Activated CD8-positive, alpha-beta T cell treated with anti-CD3 and anti-CD28 coated beads for 36 hours (primary cell): ENCODE data around the gene SPAG16. TPM values are rescaled to one million over a fixed set of nuclear protein-coding genes. Genes with fewer than 3 reads are reported as not detected.
A peak's percentile ranks its signal among the peaks of the same experiment; 100 is the strongest.
"Not testable (repeated sequence)": the region's sequence is repeated elsewhere in the genome, so short reads cannot be mapped to it uniquely, and the experiment has no call there.

Source experiments
- ATAC-seq: fragments of 200-7000 bp; cut with Tn5 transposase; one replicate; pipeline ENCODE4 v1.10.0; 2021; ENCODE audit warnings: mild to moderate bottlenecking, moderate library complexity
- CTCF ChIA-PET: fragments of 350-600 bp; sonication (Branson Sonifier 250); formaldehyde crosslinking; loops from one replicate; lab custom pipeline; 2021; ENCODE audit warnings: antibody characterized with exemption; lab: Charles Lee
- POLR2A ChIA-PET: fragments of 350-600 bp; sonication (Branson Sonifier 250); formaldehyde crosslinking; loops from one replicate; lab custom pipeline; 2021; ENCODE audit warnings: antibody characterized with exemption; lab: Charles Lee
- DNase-seq: peaks from one replicate; pipeline ENCODE4 v3.0.0-alpha.2; 2020
- H3K27ac Mint-ChIP-seq: one replicate; pipeline ENCODE4 v1.8.0; 2021; ENCODE audit warnings: mild to moderate bottlenecking, mixed read lengths
- H3K27me3 Mint-ChIP-seq: one replicate; pipeline ENCODE4 v1.8.0; 2021; ENCODE audit warnings: mixed read lengths
- H3K36me3 Mint-ChIP-seq: one replicate; pipeline ENCODE4 v1.8.0; 2021; ENCODE audit warnings: low read depth, mixed read lengths
- H3K4me1 Mint-ChIP-seq: one replicate; pipeline ENCODE4 v1.8.0; 2021; ENCODE audit warnings: low read depth, mixed read lengths
- H3K4me3 Mint-ChIP-seq: one replicate; pipeline ENCODE4 v1.8.0; 2021; ENCODE audit warnings: mild to moderate bottlenecking, moderate library complexity, mixed read lengths
- H3K9me3 Mint-ChIP-seq: one replicate; pipeline ENCODE4 v1.8.0; 2021; ENCODE audit warnings: mixed read lengths
- intact Hi-C: fragments of 100-400 bp; cut with micrococcal nuclease; formaldehyde crosslinking; loops from one replicate; pipeline ENCODE4 v1.10.0; 2022
- total RNA-seq, 2 experiments: library from RNA; stranded (reverse); gene quantifications; one replicate each; pipeline ENCODE4 v1.2.3, GENCODE V29; 2021
- TF ChIP-seq, protein P1 (sequence below): fragments of 200-600 bp; IDR thresholded peaks from one replicate; pipeline ENCODE4 v1.8.0; 2022; ENCODE audit warnings: antibody characterized with exemption, mild to moderate bottlenecking

Gene SPAG16
- total RNA-seq, 2 experiments from 2014 or later = 9.4 to 11.7 TPM

DNA sequence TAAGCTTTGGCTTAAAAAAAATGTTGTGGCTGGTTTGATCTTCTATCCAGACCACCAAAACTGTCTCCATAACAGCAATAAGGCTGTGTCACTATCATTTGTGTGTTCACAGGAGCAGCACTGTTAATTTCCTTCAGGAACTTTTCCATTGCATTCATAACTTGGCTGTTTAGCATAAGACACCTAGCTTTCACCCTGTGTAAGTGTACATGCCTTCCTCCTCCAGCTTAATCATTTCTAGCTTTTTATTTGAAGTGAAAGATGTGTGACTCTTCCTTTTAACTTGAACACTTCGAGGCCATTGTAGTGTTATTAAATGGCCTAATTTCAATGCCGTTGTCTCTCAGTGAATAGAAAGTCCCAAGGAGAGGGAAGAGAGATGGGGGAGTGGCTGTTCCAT is 773.7 kb downstream of the SPAG16 start:
- ChIA-PET POLR2A (no interaction called here), CTCF (no interaction called here)
- no peak overlapping the region for H3K4me3 Mint-ChIP-seq
- H3K27ac Mint-ChIP-seq = no peak overlapping the region
- TF ChIP-seq, protein P1, sequence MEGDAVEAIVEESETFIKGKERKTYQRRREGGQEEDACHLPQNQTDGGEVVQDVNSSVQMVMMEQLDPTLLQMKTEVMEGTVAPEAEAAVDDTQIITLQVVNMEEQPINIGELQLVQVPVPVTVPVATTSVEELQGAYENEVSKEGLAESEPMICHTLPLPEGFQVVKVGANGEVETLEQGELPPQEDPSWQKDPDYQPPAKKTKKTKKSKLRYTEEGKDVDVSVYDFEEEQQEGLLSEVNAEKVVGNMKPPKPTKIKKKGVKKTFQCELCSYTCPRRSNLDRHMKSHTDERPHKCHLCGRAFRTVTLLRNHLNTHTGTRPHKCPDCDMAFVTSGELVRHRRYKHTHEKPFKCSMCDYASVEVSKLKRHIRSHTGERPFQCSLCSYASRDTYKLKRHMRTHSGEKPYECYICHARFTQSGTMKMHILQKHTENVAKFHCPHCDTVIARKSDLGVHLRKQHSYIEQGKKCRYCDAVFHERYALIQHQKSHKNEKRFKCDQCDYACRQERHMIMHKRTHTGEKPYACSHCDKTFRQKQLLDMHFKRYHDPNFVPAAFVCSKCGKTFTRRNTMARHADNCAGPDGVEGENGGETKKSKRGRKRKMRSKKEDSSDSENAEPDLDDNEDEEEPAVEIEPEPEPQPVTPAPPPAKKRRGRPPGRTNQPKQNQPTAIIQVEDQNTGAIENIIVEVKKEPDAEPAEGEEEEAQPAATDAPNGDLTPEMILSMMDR = no peak
- intact Hi-C loops = no loop called here
- H3K9me3 Mint-ChIP-seq = no peaks in the 10 kb centered on the region
- no peaks in the 10 kb centered on the region for H3K27me3 Mint-ChIP-seq
- no peaks in the 10 kb centered on the region for H3K36me3 Mint-ChIP-seq
- H3K4me1 Mint-ChIP-seq = no peaks in the 10 kb centered on the region
- no peak for ATAC-seq
- DNase-seq = no peak

DNA sequence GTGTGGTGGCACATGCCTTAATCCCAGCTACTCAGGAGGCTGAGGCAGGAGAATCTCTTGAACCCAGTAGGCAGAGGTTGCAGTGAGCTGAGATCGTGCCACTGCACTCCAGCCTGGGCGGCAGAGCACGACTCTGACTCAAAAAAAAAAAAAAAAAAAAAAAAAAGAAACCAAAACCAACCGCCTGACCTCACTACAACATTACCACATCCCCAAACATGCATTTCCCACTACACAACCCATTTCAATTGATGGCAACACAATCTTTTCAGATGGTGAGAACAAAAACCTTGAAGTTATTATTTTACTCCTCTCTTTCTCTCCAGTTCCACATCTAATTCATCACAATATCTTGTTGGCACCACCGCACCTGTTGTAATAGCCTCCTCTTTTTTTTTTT is 778.0 kb downstream of the SPAG16 start:
- H3K4me1 Mint-ChIP-seq, ATAC-seq, H3K9me3 Mint-ChIP-seq, CTCF ChIA-PET, H3K36me3 Mint-ChIP-seq, POLR2A ChIA-PET, H3K4me3 Mint-ChIP-seq, H3K27me3 Mint-ChIP-seq, DNase-seq, H3K27ac Mint-ChIP-seq, intact Hi-C loops: not testable (repeated sequence)

DNA sequence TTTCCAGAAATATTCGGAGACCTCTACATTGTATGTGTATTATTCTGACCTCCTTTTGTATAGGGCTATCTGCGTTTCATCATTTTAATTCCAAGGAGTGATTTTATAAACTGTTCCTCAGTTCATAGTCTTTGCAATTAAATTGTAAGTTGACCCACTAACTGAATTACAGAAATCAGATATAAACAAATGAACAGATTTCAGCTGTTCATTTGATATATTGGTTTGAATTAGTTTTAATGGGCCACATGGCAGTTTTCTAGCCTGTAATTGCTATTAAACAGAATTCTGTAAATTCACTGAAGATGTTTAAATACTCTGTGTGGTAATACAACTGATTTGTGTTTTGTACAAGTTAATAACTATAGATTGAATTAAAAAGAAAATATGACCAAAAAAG is 780.2 kb downstream of the SPAG16 start:
- ChIA-PET CTCF (no interaction called here), POLR2A (no interaction called here)
- ATAC-seq (no peak), DNase-seq (no peak)
- H3K27ac Mint-ChIP-seq = no peak overlapping the region
- H3K27me3 Mint-ChIP-seq = no peaks in the 10 kb centered on the region
- H3K4me1 Mint-ChIP-seq = no peaks in the 10 kb centered on the region
- no peak overlapping the region for H3K4me3 Mint-ChIP-seq
- no peaks in the 10 kb centered on the region for H3K36me3 Mint-ChIP-seq
- intact Hi-C loops = no loop called here
- TF ChIP-seq, protein P1 = no peak
- H3K9me3 Mint-ChIP-seq = peaks cover 2% of the 10 kb centered on the region

DNA sequence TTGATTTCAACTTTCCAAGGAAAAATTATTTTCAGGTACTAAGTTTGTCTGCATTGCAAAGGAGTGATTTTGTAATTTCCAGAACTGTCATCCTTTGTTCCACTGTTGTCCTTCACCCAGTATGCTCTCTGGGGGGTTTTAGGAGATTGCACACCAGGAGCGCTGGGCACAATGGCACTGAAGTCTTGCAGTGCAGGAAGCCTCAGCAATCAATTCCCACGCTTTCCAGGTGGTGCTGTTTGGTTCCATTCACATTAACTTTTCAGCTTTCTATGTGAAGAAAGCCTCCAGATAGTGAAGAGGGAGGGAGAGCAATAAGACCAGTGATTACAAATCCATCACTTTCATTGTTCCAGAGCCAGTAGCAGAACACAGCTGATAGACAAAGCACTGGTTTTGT is 782.6 kb downstream of the SPAG16 start:
- peaks cover 2% of the 10 kb centered on the region for H3K9me3 Mint-ChIP-seq
- TF ChIP-seq, protein P1 = no peak
- ATAC-seq (no peak), DNase-seq (no peak)
- H3K27me3 Mint-ChIP-seq = no peaks in the 10 kb centered on the region
- H3K27ac Mint-ChIP-seq = no peak overlapping the region
- no peaks in the 10 kb centered on the region for H3K36me3 Mint-ChIP-seq
- ChIA-PET CTCF (no interaction called here), POLR2A (no interaction called here)
- no peak overlapping the region for H3K4me3 Mint-ChIP-seq
- intact Hi-C loops = no loop called here
- H3K4me1 Mint-ChIP-seq = no peaks in the 10 kb centered on the region

DNA sequence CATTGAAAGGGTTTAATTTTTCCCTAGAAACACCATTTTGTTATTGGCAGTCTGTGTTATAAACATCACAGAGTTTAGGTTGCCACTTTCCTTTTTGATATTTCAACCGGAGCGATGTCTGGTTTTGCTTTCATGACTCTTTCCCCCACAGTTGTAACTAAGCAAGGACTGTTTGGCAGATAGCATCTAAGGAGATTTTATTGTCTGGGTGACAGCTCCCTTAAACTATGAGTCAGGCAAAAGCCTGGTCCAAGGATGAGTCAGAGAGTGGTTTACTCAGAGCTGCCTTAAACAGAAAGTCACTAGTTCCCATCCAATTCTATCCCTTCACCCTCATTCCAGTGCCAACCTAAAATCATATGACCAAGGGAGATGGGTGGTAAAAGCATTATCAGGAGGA is 785.0 kb downstream of the SPAG16 start:
- ChIA-PET CTCF (no interaction called here), POLR2A (no interaction called here)
- H3K4me3 Mint-ChIP-seq = no peak overlapping the region
- TF ChIP-seq, protein P1 = no peak
- DNase-seq (peak; percentile 4), ATAC-seq (peak; percentile 75)
- no peaks in the 10 kb centered on the region for H3K4me1 Mint-ChIP-seq
- intact Hi-C loops = no loop called here
- H3K36me3 Mint-ChIP-seq = no peaks in the 10 kb centered on the region
- no peaks in the 10 kb centered on the region for H3K9me3 Mint-ChIP-seq
- H3K27me3 Mint-ChIP-seq = no peaks in the 10 kb centered on the region
- no peak overlapping the region for H3K27ac Mint-ChIP-seq

DNA sequence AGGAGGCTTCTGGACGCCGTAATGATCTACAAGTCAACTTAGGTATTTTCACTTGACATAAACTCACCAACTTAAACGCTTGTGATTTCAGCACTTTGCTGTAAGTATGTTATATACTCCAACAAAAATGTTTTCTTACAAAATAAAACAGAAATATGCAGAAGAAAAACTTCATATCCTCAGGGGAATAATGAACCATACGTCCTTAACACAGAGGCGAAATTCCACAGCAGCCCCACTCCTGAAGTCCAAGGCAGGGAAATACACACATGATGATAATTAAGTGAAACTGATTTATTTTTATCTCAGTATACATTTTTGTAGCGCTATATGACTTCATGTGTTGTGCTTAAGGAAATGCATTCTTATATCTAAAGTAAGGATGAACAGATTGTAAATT is 791.2 kb downstream of the SPAG16 start:
- TF ChIP-seq, protein P1 = no peak
- Mint-ChIP-seq H3K4me1 (no peaks in the 10 kb centered on the region), H3K27ac (no peak overlapping the region), H3K9me3 (no peaks in the 10 kb centered on the region), H3K4me3 (no peak overlapping the region), H3K36me3 (no peaks in the 10 kb centered on the region), H3K27me3 (no peaks in the 10 kb centered on the region)
- no peak for ATAC-seq
- CTCF ChIA-PET = no interaction called here
- no peak for DNase-seq
- intact Hi-C loops = no loop called here
- POLR2A ChIA-PET = no interaction called here
